Measurements from ENCODE around the gene CADM2.

DNA sequence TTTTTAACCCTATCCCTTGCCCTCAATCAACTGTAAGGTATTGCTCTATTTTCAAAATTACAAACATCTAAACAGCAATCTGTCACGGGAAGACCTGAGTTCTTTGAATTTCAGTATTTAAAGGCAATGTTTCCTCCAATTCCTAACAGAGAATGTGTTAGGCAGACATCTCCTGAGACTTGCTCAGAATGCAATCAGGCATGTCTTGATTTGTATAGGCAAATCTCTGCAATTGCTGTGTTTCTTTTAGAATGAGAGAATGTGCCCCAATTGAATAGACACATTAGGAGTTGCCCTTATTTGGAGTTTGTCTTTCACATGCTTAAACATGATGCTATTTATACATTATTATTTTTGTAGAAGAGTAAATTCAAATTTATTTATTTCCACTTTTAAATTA is 205.6 kb downstream of the CADM2 start:
- TF ChIP-seq, protein P1, sequence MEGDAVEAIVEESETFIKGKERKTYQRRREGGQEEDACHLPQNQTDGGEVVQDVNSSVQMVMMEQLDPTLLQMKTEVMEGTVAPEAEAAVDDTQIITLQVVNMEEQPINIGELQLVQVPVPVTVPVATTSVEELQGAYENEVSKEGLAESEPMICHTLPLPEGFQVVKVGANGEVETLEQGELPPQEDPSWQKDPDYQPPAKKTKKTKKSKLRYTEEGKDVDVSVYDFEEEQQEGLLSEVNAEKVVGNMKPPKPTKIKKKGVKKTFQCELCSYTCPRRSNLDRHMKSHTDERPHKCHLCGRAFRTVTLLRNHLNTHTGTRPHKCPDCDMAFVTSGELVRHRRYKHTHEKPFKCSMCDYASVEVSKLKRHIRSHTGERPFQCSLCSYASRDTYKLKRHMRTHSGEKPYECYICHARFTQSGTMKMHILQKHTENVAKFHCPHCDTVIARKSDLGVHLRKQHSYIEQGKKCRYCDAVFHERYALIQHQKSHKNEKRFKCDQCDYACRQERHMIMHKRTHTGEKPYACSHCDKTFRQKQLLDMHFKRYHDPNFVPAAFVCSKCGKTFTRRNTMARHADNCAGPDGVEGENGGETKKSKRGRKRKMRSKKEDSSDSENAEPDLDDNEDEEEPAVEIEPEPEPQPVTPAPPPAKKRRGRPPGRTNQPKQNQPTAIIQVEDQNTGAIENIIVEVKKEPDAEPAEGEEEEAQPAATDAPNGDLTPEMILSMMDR (IDR thresholded peaks at IDR 0.05; ENCODE audit: poor library complexity, severe bottlenecking), result no peak
- TF ChIP-seq RAD21 (conservative IDR thresholded peaks at IDR 0.05) (no peak), EP300 (conservative IDR thresholded peaks at IDR 0.05; ENCODE audit: poor library complexity, severe bottlenecking) (no peak), EZH2 (IDR thresholded peaks at IDR 0.05; ENCODE audit: borderline replicate concordance, insufficient read depth, low read length, poor library complexity, severe bottlenecking) (no peak), POLR2AphosphoS5 (IDR thresholded peaks at IDR 0.05) (no peak), SMC3 (conservative IDR thresholded peaks at IDR 0.05; ENCODE audit: poor library complexity) (no peak), MXI1 (conservative IDR thresholded peaks at IDR 0.05; ENCODE audit: poor library complexity, severe bottlenecking) (no peak), TAF1 (IDR thresholded peaks at IDR 0.05; ENCODE audit: low read depth) (no peak)
- TF ChIP-seq, protein P2, sequence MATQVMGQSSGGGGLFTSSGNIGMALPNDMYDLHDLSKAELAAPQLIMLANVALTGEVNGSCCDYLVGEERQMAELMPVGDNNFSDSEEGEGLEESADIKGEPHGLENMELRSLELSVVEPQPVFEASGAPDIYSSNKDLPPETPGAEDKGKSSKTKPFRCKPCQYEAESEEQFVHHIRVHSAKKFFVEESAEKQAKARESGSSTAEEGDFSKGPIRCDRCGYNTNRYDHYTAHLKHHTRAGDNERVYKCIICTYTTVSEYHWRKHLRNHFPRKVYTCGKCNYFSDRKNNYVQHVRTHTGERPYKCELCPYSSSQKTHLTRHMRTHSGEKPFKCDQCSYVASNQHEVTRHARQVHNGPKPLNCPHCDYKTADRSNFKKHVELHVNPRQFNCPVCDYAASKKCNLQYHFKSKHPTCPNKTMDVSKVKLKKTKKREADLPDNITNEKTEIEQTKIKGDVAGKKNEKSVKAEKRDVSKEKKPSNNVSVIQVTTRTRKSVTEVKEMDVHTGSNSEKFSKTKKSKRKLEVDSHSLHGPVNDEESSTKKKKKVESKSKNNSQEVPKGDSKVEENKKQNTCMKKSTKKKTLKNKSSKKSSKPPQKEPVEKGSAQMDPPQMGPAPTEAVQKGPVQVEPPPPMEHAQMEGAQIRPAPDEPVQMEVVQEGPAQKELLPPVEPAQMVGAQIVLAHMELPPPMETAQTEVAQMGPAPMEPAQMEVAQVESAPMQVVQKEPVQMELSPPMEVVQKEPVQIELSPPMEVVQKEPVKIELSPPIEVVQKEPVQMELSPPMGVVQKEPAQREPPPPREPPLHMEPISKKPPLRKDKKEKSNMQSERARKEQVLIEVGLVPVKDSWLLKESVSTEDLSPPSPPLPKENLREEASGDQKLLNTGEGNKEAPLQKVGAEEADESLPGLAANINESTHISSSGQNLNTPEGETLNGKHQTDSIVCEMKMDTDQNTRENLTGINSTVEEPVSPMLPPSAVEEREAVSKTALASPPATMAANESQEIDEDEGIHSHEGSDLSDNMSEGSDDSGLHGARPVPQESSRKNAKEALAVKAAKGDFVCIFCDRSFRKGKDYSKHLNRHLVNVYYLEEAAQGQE (IDR thresholded peaks at IDR 0.05; ENCODE audit: borderline replicate concordance), result no peak

Data from neural cell (in vitro differentiated cells).